ENCODE measurements around the gene BCORL1. TPM values are rescaled to one million over a fixed set of nuclear protein-coding genes. Genes with fewer than 3 reads are reported as not detected.

BCORL1 gene
- total RNA-seq, 1 experiment from 2014 or later: 5.3 TPM

DNA sequence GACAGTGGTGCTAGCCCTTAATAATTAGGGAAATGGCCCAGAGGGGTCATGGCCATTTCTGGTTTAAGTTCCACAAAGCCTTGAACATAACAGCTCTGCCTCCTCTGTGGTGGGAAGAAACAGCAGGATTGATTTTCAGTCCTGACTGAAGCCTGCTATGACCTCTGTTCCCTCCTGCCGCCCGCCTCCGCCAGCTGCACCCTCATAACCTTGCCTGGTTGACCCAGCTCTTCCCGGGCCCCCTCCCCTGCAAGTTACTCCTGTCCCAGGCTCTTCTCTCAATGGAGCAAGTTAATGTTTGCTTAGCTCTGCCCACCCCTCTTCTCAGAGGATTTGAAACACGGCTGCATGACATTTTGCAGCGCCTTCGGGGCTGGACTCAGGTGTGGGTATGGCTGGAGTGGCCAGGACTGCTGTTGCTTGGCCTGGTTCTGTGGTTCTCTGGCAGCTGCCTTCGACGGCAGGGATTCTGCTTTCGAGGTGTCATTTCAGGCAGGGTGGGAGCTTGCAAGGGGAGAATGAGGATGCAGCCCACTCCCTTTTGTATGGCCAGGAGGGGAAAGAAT, 27.3 kb downstream of the BCORL1 start:
- H3K27ac ChIP-seq (ENCODE audit: low read length): no peak overlapping the region
- H3K9me2 ChIP-seq (replicated peaks; ENCODE audit: insufficient read depth, low read length): no peaks in the 10 kb centered on the region
- no peaks in the 10 kb centered on the region for H3K9me3 ChIP-seq (ENCODE audit: low read length)
- no peaks in the 10 kb centered on the region for H3K4me1 ChIP-seq (ENCODE audit: low read length)
- H3K9ac ChIP-seq (ENCODE audit: low read length): no peak overlapping the region
- no peaks in the 10 kb centered on the region for H3K36me3 ChIP-seq (ENCODE audit: insufficient read depth, low read length)
- no peaks in the 10 kb centered on the region for H3K27me3 ChIP-seq (ENCODE audit: low read length)
- no peak overlapping the region for H3K4me2 ChIP-seq (ENCODE audit: low read depth, low read length, poor library complexity, severe bottlenecking)
- no peak overlapping the region for H3K4me3 ChIP-seq (ENCODE audit: low read length)
- H2AFZ ChIP-seq (ENCODE audit: low read length): no peak overlapping the region
- DNase-seq: no peak
- no peaks in the 10 kb centered on the region for H3K79me2 ChIP-seq (ENCODE audit: low read length)
- H4K20me1 ChIP-seq (ENCODE audit: insufficient read depth, low read depth, low read length): no peaks in the 10 kb centered on the region

DNA sequence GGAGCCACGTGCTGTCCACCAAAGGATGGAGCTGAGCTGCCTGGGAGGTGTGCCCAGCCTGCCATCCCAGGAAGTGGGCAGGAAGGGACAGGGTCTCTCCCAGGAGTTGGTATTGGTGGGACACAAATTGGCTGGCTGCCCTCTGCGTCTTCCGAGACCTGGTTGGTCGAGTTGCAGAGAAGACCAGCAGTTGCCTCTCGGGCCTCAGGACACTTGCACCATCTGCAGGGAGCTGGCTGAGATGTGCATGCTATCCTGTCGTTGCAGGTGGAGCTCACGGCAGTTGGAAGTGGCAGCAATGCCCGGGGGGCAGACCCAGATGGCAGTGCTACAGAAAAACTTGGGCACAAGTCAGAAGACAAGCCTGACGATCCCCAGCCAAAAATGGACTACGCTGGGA, 30.2 kb downstream of the BCORL1 start:
- H3K79me2 ChIP-seq (ENCODE audit: low read length): no peaks in the 10 kb centered on the region
- H3K4me2 ChIP-seq (ENCODE audit: low read depth, low read length, poor library complexity, severe bottlenecking): no peak overlapping the region
- no peak overlapping the region for H3K9ac ChIP-seq (ENCODE audit: low read length)
- no peaks in the 10 kb centered on the region for H3K36me3 ChIP-seq (ENCODE audit: insufficient read depth, low read length)
- no peaks in the 10 kb centered on the region for H3K9me2 ChIP-seq (replicated peaks; ENCODE audit: insufficient read depth, low read length)
- DNase-seq: no peak
- H2AFZ ChIP-seq (ENCODE audit: low read length): no peak overlapping the region
- H4K20me1 ChIP-seq (ENCODE audit: insufficient read depth, low read depth, low read length): no peaks in the 10 kb centered on the region
- no peaks in the 10 kb centered on the region for H3K27me3 ChIP-seq (ENCODE audit: low read length)
- no peak overlapping the region for H3K4me3 ChIP-seq (ENCODE audit: low read length)
- H3K27ac ChIP-seq (ENCODE audit: low read length): no peak overlapping the region
- no peaks in the 10 kb centered on the region for H3K4me1 ChIP-seq (ENCODE audit: low read length)
- no peaks in the 10 kb centered on the region for H3K9me3 ChIP-seq (ENCODE audit: low read length)

DNA sequence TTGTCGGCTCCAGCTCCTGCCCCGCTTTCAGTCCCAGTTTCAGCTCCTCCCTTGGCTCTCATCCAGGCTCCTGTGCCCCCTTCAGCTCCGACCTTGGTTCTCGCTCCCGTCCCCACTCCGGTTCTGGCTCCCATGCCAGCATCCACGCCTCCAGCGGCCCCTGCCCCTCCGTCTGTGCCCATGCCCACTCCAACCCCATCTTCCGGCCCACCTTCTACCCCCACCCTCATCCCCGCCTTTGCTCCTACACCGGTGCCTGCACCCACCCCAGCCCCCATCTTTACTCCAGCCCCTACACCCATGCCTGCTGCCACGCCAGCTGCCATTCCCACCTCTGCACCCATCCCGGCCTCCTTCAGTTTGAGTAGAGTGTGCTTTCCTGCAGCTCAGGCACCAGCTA, 31.2 kb downstream of the BCORL1 start:
- Histone ChIP-seq H3K4me3 (ENCODE audit: low read length) (no peak overlapping the region), H3K9ac (ENCODE audit: low read length) (no peak overlapping the region), H3K4me2 (ENCODE audit: low read depth, low read length, poor library complexity, severe bottlenecking) (no peak overlapping the region), H2AFZ (ENCODE audit: low read length) (no peak overlapping the region), H3K36me3 (ENCODE audit: insufficient read depth, low read length) (no peaks in the 10 kb centered on the region), H3K9me3 (ENCODE audit: low read length) (no peaks in the 10 kb centered on the region), H3K79me2 (ENCODE audit: low read length) (no peaks in the 10 kb centered on the region), H3K27ac (ENCODE audit: low read length) (no peak overlapping the region), H3K27me3 (ENCODE audit: low read length) (no peaks in the 10 kb centered on the region), H3K9me2 (replicated peaks; ENCODE audit: insufficient read depth, low read length) (no peaks in the 10 kb centered on the region), H3K4me1 (ENCODE audit: low read length) (no peaks in the 10 kb centered on the region), H4K20me1 (ENCODE audit: insufficient read depth, low read depth, low read length) (no peaks in the 10 kb centered on the region)
- DNase-seq: no peak

DNA sequence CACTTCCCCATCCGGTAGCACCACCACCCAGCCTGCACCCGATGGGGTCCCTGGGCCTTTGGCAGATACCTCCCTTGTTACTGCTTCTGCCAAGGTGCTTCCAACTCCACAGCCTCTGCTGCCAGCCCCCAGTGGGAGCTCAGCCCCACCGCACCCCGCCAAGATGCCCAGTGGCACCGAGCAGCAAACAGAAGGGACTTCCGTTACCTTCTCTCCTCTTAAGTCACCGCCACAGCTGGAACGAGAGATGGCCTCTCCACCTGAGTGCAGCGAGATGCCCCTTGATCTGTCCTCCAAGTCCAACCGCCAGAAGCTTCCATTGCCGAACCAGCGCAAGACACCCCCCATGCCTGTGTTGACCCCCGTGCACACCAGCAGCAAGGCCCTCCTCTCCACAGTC, 31.9 kb downstream of the BCORL1 start:
- H3K9ac ChIP-seq (ENCODE audit: low read length): no peak overlapping the region
- no peaks in the 10 kb centered on the region for H3K27me3 ChIP-seq (ENCODE audit: low read length)
- no peaks in the 10 kb centered on the region for H3K36me3 ChIP-seq (ENCODE audit: insufficient read depth, low read length)
- H2AFZ ChIP-seq (ENCODE audit: low read length): no peak overlapping the region
- no peaks in the 10 kb centered on the region for H3K4me1 ChIP-seq (ENCODE audit: low read length)
- no peak overlapping the region for H3K27ac ChIP-seq (ENCODE audit: low read length)
- no peaks in the 10 kb centered on the region for H3K79me2 ChIP-seq (ENCODE audit: low read length)
- no peak overlapping the region for H3K4me2 ChIP-seq (ENCODE audit: low read depth, low read length, poor library complexity, severe bottlenecking)
- no peak overlapping the region for H3K4me3 ChIP-seq (ENCODE audit: low read length)
- H3K9me3 ChIP-seq (ENCODE audit: low read length): no peaks in the 10 kb centered on the region
- no peak for DNase-seq
- H3K9me2 ChIP-seq (replicated peaks; ENCODE audit: insufficient read depth, low read length): no peaks in the 10 kb centered on the region
- no peaks in the 10 kb centered on the region for H4K20me1 ChIP-seq (ENCODE audit: insufficient read depth, low read depth, low read length)

DNA sequence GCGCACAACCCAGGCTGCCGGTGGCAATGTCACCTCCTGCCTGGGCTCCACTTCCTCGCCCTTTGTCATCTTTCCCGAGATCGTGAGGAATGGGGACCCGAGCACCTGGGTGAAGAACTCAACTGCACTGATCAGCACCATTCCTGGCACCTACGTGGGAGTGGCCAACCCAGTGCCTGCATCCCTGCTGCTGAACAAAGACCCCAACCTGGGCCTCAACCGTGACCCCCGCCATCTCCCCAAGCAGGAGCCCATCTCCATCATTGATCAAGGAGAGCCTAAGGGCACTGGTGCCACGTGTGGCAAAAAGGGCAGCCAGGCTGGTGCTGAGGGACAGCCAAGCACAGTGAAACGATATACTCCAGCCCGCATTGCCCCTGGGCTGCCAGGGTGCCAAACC, 32.3 kb downstream of the BCORL1 start:
- no peak overlapping the region for H3K4me2 ChIP-seq (ENCODE audit: low read depth, low read length, poor library complexity, severe bottlenecking)
- H3K4me1 ChIP-seq (ENCODE audit: low read length): no peaks in the 10 kb centered on the region
- DNase-seq: no peak
- no peak overlapping the region for H3K27ac ChIP-seq (ENCODE audit: low read length)
- H3K9me3 ChIP-seq (ENCODE audit: low read length): no peaks in the 10 kb centered on the region
- no peaks in the 10 kb centered on the region for H3K36me3 ChIP-seq (ENCODE audit: insufficient read depth, low read length)
- H3K79me2 ChIP-seq (ENCODE audit: low read length): no peaks in the 10 kb centered on the region
- H3K9ac ChIP-seq (ENCODE audit: low read length): no peak overlapping the region
- no peak overlapping the region for H2AFZ ChIP-seq (ENCODE audit: low read length)
- H4K20me1 ChIP-seq (ENCODE audit: insufficient read depth, low read depth, low read length): no peaks in the 10 kb centered on the region
- H3K4me3 ChIP-seq (ENCODE audit: low read length): no peak overlapping the region
- H3K9me2 ChIP-seq (replicated peaks; ENCODE audit: insufficient read depth, low read length): no peaks in the 10 kb centered on the region
- H3K27me3 ChIP-seq (ENCODE audit: low read length): no peaks in the 10 kb centered on the region

DNA sequence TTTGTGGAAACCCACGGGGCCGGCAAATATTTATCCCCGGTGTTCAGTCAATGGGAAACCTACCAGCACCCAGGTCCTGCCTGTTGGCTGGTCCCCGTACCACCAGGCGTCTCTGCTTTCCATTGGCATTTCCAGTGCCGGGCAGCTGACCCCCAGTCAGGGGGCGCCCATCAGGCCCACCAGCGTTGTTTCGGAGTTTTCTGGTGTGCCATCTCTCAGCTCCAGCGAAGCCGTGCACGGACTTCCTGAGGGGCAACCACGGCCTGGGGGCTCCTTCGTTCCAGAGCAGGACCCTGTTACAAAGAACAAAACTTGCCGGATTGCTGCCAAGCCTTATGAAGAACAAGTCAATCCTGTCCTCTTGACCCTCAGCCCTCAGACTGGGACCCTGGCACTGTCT, 32.7 kb downstream of the BCORL1 start:
- Histone ChIP-seq H3K36me3 (ENCODE audit: insufficient read depth, low read length) (no peaks in the 10 kb centered on the region), H3K4me1 (ENCODE audit: low read length) (no peaks in the 10 kb centered on the region), H3K79me2 (ENCODE audit: low read length) (no peaks in the 10 kb centered on the region), H3K4me2 (ENCODE audit: low read depth, low read length, poor library complexity, severe bottlenecking) (no peak overlapping the region), H3K27ac (ENCODE audit: low read length) (no peak overlapping the region), H3K9me2 (replicated peaks; ENCODE audit: insufficient read depth, low read length) (no peaks in the 10 kb centered on the region), H4K20me1 (ENCODE audit: insufficient read depth, low read depth, low read length) (no peaks in the 10 kb centered on the region), H3K9ac (ENCODE audit: low read length) (no peak overlapping the region), H3K27me3 (ENCODE audit: low read length) (no peaks in the 10 kb centered on the region), H3K4me3 (ENCODE audit: low read length) (no peak overlapping the region), H2AFZ (ENCODE audit: low read length) (no peak overlapping the region), H3K9me3 (ENCODE audit: low read length) (no peaks in the 10 kb centered on the region)
- no peak for DNase-seq

DNA sequence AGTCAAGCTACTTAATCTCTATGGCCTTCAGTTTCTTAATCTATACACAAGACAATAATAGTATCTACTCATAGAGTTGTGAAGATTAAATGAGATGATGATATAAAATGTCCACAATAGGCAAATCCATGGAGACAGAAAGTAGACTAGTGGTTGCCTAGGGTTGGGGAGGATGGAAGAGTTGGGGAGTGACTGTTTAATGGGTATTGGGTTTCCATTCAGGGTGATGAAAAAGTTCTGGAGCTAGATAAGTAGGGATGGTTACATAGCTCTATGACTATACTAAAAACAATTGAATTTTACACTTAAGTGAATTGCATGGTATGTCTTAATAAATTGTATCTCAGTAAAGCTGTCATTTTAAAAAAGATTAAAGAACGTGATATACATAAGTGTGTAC, 35.7 kb downstream of the BCORL1 start:
- Histone ChIP-seq H3K9ac (ENCODE audit: low read length) (no peak overlapping the region), H2AFZ (ENCODE audit: low read length) (no peak overlapping the region), H3K36me3 (ENCODE audit: insufficient read depth, low read length) (no peaks in the 10 kb centered on the region), H3K9me2 (replicated peaks; ENCODE audit: insufficient read depth, low read length) (no peaks in the 10 kb centered on the region), H3K4me1 (ENCODE audit: low read length) (no peaks in the 10 kb centered on the region), H4K20me1 (ENCODE audit: insufficient read depth, low read depth, low read length) (no peaks in the 10 kb centered on the region), H3K27ac (ENCODE audit: low read length) (no peak overlapping the region), H3K79me2 (ENCODE audit: low read length) (no peaks in the 10 kb centered on the region), H3K9me3 (ENCODE audit: low read length) (no peaks in the 10 kb centered on the region), H3K27me3 (ENCODE audit: low read length) (no peaks in the 10 kb centered on the region), H3K4me3 (ENCODE audit: low read length) (no peak overlapping the region), H3K4me2 (ENCODE audit: low read depth, low read length, poor library complexity, severe bottlenecking) (no peak overlapping the region)
- DNase-seq: no peak

DNA sequence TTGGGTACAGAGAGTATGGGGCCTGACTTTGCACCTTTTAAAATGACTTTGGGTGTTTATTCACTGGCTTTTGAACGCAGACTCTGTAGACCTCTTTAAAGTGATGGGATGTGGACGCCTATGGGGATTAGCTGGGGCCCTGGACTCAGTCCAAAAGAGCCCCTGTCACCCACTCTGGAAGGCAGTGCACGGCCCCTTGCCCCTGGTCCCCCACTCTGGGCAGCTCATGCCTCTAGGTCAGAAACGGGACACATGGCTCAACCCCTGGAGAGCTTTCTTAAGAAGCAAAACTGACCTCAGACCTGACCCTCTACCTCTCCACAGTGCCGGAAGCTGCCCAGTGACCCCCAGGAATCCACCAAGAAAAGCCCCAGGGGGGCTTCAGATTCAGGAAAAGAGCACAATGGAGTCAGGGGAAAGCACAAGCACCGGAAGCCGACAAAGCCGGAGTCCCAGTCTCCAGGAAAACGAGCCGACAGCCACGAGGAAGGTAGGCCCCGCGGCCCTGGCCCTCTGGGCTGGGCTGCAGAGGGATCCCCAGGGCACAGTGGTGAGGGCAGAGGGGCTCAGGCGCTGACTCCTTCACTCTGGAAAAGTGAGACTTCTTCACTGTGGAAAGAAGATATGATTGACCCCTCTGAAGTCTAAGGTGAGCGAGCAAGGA, 38.4 kb downstream of the BCORL1 start:
- Histone ChIP-seq H3K9me3 (ENCODE audit: low read length) (no peaks in the 10 kb centered on the region), H3K9ac (ENCODE audit: low read length) (no peak overlapping the region), H3K79me2 (ENCODE audit: low read length) (no peaks in the 10 kb centered on the region), H3K27ac (ENCODE audit: low read length) (no peak overlapping the region), H3K27me3 (ENCODE audit: low read length) (no peaks in the 10 kb centered on the region), H3K4me1 (ENCODE audit: low read length) (peaks cover 14% of the 10 kb centered on the region), H3K4me3 (ENCODE audit: low read length) (no peak overlapping the region), H2AFZ (ENCODE audit: low read length) (no peak overlapping the region), H3K36me3 (ENCODE audit: insufficient read depth, low read length) (no peaks in the 10 kb centered on the region), H3K9me2 (replicated peaks; ENCODE audit: insufficient read depth, low read length) (no peaks in the 10 kb centered on the region), H3K4me2 (ENCODE audit: low read depth, low read length, poor library complexity, severe bottlenecking) (no peak overlapping the region), H4K20me1 (ENCODE audit: insufficient read depth, low read depth, low read length) (no peaks in the 10 kb centered on the region)
- DNase-seq: no peak
